GM06990 (cell line): Measurements from ENCODE around the gene POMGNT1.

Experiments used
- DNase-seq: peaks from one replicate; pipeline ENCODE4 v3.0.0-alpha.2; 2011; ENCODE audit not compliant: insufficient read length; ENCODE audit errors: extremely low read depth
- H3K27me3 ChIP-seq: replicated peaks from 2 replicates; pipeline ENCODE4 v1.6.0; 2011; ENCODE audit warnings: low read length; ENCODE audit not compliant: control insufficient read depth, insufficient read depth
- H3K36me3 ChIP-seq: 2 replicates; pipeline ENCODE4 v1.5.1; 2011; ENCODE audit warnings: low read length; ENCODE audit not compliant: control insufficient read depth, insufficient read depth
- H3K4me3 ChIP-seq: replicated peaks from 2 replicates; pipeline ENCODE4 v1.5.1; 2011; ENCODE audit warnings: low read depth, mild to moderate bottlenecking, control low read depth, low read length
- CTCF ChIP-seq: IDR thresholded peaks from 2 replicates; pipeline ENCODE4 v1.5.1; 2011; ENCODE audit warnings: low read length, control low read depth, mild to moderate bottlenecking, inconsistent platforms; ENCODE audit not compliant: insufficient read depth, poor library complexity, severe bottlenecking

POMGNT1 gene

GRCh38 chr1:46160212-46160611, 38.0 kb downstream of the POMGNT1 start:
- no peak for DNase-seq
- TF ChIP-seq CTCF = no peak
- no peaks in the 10 kb centered on the region for H3K36me3 ChIP-seq
- H3K27me3 ChIP-seq = no peaks in the 10 kb centered on the region
- no peak overlapping the region for H3K4me3 ChIP-seq

DNA sequence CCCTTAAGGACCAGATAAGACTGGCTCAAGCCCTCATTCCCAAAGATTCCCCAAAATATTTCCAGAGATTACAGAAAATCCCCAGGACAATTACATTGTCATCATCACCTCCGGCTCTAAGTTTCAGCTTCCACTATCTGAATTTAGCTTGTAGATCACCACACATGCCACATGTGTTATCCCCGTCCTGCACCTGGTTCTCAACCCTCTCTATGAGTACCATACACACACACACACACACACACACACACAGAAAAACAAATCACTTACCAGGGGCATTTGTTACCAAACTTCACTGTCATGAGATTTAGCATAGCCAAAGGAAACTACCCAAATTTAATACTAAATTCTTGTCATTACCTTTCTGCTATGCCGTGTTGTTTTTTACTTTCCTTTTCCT, 38.7 kb downstream of the POMGNT1 start:
- H3K36me3 ChIP-seq = no peaks in the 10 kb centered on the region
- no peak for TF ChIP-seq CTCF
- DNase-seq = no peak
- no peak overlapping the region for H3K4me3 ChIP-seq
- no peaks in the 10 kb centered on the region for H3K27me3 ChIP-seq

GRCh38 chr1:46158312-46159281, 39.6 kb downstream of the POMGNT1 start:
- DNase-seq = no peak
- Histone ChIP-seq H3K36me3 (no peaks in the 10 kb centered on the region), H3K4me3 (no peak overlapping the region), H3K27me3 (no peaks in the 10 kb centered on the region)
- TF ChIP-seq CTCF = no peak

DNA sequence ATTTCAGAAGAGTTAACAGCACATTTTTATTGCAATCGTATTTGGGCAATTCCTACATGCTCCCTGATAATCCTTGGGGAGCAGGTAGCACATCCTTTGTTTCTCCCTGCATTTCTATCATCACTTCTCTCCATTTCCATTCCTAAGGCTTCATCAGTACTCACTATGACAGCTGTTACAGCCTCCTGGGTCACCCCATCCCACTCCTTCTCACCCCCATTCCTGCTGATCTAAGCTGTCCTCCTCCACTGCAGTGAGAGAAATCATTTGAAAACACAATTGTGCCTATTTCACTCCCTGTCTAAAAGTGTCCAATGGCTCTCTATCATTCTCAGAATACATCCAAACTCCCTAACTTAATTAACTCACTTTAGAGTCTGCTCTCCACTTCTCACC, 40.3 kb downstream of the POMGNT1 start:
- H3K36me3 ChIP-seq = no peaks in the 10 kb centered on the region

GRCh38 chr1:46153732-46154131, 44.5 kb downstream of the POMGNT1 start:
- Histone ChIP-seq H3K4me3 (no peak overlapping the region), H3K27me3 (no peaks in the 10 kb centered on the region), H3K36me3 (no peaks in the 10 kb centered on the region)
- no peak for TF ChIP-seq CTCF
- no peak for DNase-seq

More for the DNA sequence above, 40.3 kb downstream of the POMGNT1 start:
- no peak for DNase-seq
- Histone ChIP-seq H3K27me3 (no peaks in the 10 kb centered on the region), H3K4me3 (no peak overlapping the region)
- no peak for TF ChIP-seq CTCF
